ENCODE data around the gene MED1. TPM values are rescaled to one million over a fixed set of nuclear protein-coding genes. Genes with fewer than 3 reads are reported as not detected.

The MED1 gene
- polyA plus RNA-seq, 3 donors: 52.8 to 59.5 (median 54.2) TPM

DNA sequence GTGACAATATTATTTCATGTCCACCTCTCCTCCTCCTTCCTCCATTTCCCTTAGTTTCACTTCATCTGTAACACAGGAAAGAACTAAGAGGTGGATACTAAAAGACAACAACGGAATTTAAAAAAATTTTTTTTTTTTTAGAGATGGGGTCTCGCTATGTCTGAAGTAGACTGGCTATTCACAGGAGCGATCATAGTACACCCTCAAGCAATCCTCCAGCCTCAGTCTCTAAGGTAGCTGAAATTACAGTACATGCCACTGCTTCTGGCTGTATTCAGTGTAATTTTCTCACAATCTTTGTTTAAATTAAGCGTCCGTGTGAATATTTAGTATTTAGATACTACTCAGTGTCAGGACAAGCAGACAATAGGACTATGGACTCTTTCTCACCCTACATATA is 85.2 kb downstream of the MED1 start:
- no peak for DNase-seq (ENCODE audit: low read depth in 3 of 3, low spot score in 2 of 3)

DNA sequence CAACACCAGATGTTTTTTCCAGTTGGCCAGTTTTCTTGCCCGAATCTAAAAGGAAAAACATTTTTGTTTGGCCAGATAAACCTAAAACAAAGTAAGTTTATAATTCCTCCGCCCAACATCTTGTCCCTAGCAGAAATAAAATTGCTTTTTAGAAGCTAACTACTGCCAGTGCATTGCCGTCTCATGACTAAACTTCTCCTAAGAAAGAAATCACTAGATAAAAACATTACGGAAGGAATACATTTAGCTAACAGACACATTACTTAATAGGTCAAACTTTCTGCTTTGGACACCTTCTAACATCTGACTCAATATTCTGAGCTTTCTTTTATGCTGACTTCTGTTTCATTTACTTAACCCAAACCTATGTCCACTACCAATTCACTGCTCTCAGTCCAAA is 85.8 kb downstream of the MED1 start:
- no peak for DNase-seq (ENCODE audit: low read depth in 3 of 3, low spot score in 2 of 3)

DNA sequence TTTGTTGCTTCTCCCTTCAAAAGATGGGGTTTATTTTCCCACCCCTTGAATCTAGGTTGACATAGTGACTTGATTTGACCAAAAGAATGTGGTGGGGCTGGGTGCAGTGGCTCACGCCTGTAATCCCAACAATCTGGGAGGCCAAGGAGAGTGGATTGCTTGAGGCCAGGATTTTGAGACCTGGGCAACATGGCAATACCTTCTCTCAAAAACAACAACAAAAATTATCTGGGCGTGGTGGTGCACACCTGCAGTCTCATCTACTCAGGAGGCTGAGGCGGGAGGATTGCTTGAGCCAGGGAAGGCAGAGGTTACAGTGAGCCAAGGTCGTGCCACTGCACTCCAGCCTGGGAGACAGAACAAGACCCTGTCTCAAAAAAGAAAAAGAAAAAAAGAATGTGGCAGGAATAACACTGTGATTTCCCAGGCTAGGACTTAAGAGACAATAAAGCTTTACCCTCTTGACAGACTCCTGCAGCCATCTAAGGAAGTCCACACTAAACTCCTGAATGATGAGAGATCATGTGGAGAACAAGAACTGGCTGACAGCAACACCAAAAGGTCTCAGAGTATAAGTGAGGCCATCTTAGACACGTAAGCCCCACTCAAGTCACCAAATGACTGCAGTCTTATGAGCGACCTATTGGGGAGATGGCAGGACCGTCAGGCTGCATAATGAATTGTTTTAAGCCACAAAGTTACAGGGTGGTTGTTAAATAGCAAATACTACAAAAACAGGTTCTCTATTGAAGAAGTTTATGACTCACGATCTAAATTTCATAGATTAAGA is 86.6 kb downstream of the MED1 start:
- DNase-seq (ENCODE audit: low read depth in 3 of 3, low spot score in 2 of 3): no peak

DNA sequence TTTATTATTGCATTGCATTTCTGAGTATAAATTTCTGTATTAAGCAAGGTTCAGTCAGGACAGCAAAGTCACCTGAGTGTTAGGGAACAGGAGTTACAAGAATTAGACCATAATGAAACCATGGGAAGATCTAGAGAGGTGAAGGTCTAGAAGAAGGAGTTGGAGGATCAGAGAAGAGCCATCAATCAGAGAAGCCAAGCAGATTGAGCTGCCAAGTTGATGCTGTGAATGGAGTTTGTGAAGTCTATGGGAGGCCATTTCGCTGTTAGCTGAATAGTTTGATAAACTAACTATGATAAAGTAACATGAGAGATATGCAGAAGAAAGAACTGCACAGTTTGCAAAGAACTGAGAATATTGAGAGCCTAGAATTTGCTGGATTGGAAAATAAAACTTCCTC is 90.0 kb downstream of the MED1 start:
- no peak for DNase-seq (ENCODE audit: low read depth in 3 of 3, low spot score in 2 of 3)

DNA sequence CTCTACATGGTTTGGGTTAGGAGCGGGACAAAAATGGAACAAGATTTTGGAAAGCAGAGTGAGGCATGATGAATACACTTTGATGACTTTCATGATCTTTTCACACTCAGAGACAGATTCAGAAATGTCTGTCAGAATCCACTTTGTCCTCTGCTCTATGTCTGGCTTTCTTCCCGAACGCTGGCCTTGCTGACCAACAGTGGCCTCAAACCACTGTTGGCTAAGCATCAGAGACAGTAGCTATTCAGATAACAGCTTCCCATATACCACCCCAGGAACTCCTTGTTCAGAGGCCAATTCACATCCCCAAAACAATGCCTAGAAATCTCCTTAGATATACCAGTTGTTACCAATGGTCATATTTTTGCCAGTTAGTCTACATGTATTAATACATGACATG is 90.5 kb downstream of the MED1 start:
- no peak for DNase-seq (ENCODE audit: low read depth in 3 of 3, low spot score in 2 of 3)

DNA sequence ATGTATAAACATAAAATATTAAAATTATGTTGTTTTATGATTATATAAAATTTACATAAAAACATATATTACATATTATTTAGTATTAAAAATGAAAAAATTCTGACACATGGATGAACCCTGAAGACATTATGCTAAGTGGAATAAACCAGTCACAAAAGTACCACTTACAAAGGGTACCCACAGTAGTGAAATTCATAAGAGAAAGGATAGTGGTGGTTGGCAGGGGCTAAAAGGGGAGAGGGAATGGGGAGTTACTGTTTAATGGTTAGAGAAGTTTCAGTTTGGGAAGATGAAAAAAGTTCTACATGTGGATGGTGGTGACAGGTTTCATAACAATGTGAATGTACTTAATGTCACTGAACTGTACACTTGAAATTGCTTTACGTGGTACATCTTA is 91.1 kb downstream of the MED1 start:
- DNase-seq (ENCODE audit: low read depth in 3 of 3, low spot score in 2 of 3): no peak

DNA sequence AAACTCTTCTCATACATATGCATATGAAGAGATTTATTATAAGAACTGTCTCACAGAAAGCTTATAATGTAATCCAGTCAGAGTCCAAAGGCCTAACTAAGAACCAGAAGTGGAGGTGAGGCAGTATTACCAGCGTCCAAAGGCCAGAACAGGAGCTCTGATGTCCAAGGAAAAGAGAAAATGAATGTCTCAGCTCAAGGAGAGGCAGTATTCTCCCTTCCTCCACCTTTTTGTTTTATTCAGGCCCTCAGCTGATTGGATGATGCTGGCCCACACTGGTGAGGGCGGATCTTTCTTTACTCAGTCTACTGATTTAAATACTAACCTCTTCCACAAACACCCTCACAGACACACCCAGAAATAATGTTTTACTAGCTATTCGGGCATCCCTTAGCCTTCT is 93.1 kb downstream of the MED1 start:
- no peak for DNase-seq (ENCODE audit: low read depth in 3 of 3, low spot score in 2 of 3)

DNA sequence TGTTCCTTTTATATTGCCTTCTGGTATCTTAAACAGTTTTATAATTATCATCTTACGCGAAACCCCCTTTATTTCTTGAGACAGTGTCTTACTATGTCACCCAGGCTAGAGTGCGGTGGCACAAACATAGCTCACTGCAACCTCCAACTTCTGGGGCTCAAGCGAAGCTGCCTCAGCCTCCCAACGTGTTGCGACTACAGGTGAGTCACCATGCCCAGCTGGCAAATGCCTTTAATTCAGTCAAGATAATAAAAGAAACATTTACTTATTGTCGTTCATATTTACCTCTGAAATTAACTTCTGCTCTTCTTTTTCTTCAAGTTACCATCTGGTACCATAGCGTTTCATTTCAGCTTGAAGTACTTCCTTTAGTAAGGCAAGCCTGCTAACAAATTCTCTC is 93.6 kb downstream of the MED1 start:
- no peak for DNase-seq (ENCODE audit: low read depth in 3 of 3, low spot score in 2 of 3)

Other genes with a start within 250 kb of the MED1 start
- 1 to 10 TPM; 3.5 to 3.7 (median 3.7) TPM for gene STAC2, start 225.3 kb downstream of the MED1 start, polyA plus RNA-seq (ENCODE audit: insufficient read length in 3 of 3)
- 10 to 100 TPM; 11.7 to 11.9 (median 11.8) TPM for gene FBXL20, start 49.6 kb downstream of the MED1 start, polyA plus RNA-seq (ENCODE audit: insufficient read length in 3 of 3)
- gene CDK12, start 10.2 kb upstream of the MED1 start, polyA plus RNA-seq (ENCODE audit: insufficient read length in 3 of 3): 10 to 100 TPM; 48.3 to 59.6 (median 52.7) TPM
- under 1 TPM in 1 of 3 donors, not detected in 2; 0.04 TPM for gene NEUROD2, start 156.7 kb upstream of the MED1 start, polyA plus RNA-seq (ENCODE audit: insufficient read length in 3 of 3)
- 10 to 100 TPM; 13.6 to 18.1 (median 14.1) TPM for gene PPP1R1B, start 175.7 kb upstream of the MED1 start, polyA plus RNA-seq (ENCODE audit: insufficient read length in 3 of 3)
- 10 to 100 TPM; 42.9 to 52.2 (median 49.1) TPM for gene STARD3, start 185.9 kb upstream of the MED1 start, polyA plus RNA-seq (ENCODE audit: insufficient read length in 3 of 3)
- 1 to 10 TPM in 2 of 3 donors, under 1 TPM in 1; 0.80 to 1.5 (median 1.1) TPM for gene TCAP, start 214.1 kb upstream of the MED1 start, polyA plus RNA-seq (ENCODE audit: insufficient read length in 3 of 3)
- gene PNMT, start 217.2 kb upstream of the MED1 start, polyA plus RNA-seq (ENCODE audit: insufficient read length in 3 of 3): 1 to 10 TPM; 1.2 to 3.2 (median 2.1) TPM
- gene PGAP3, start 236.8 kb upstream of the MED1 start, polyA plus RNA-seq (ENCODE audit: insufficient read length in 3 of 3): 10 to 100 TPM; 32.5 to 39.4 (median 37.9) TPM
- gene ERBB2, start 248.8 kb upstream of the MED1 start, polyA plus RNA-seq (ENCODE audit: insufficient read length in 3 of 3): 100 to 1,000 TPM; 174 to 185 (median 182) TPM